CD4-positive, alpha-beta T cell treated with Interleukin-10 for 1 hour (primary cell): ENCODE results near the gene GARIN3.
"Not testable (repeated sequence)": the region's sequence is repeated elsewhere in the genome, so short reads cannot be mapped to it uniquely, and the experiment has no call there.

Source experiments
- DNase-seq: peaks from one replicate; pipeline ENCODE4 v3.0.0-alpha.2; 2020

The GARIN3 gene

GRCh38 chr5:157166214-157167213, at the start of gene GARIN3:
GARIN3 (minus strand) TSS chr5:157166264; CDS start chr5:157166168, 96 bp downstream.
- peak; percentile 44 for DNase-seq

GRCh38 chr5:157215514-157216167, 49.6 kb upstream of the GARIN3 start:
- DNase-seq, result no peak

GRCh38 chr5:157214861-157215513, 48.9 kb upstream of the GARIN3 start:
- peak; percentile 68 for DNase-seq

GRCh38 chr5:157214415-157214814, 48.4 kb upstream of the GARIN3 start:
- DNase-seq, result no peak

- DNase-seq, result no peak
These were observed 47.6 kb upstream of the GARIN3 start for GRCh38 chr5:157213527-157214243.

GRCh38 chr5:157212307-157212706, 46.2 kb upstream of the GARIN3 start:
- no peak for DNase-seq

GRCh38 chr5:157210652-157211051, 44.6 kb upstream of the GARIN3 start:
- not testable (repeated sequence) for DNase-seq

- DNase-seq, result no peak
These were observed 39.6 kb upstream of the GARIN3 start for GRCh38 chr5:157205708-157206107.

GRCh38 chr5:157204765-157205164, 38.7 kb upstream of the GARIN3 start:
- DNase-seq, result peak; percentile 70

- no peak for DNase-seq
These were observed 37.4 kb upstream of the GARIN3 start for GRCh38 chr5:157203417-157203816.

- no peak for DNase-seq
These were observed 35.8 kb upstream of the GARIN3 start for GRCh38 chr5:157201857-157202256.

GRCh38 chr5:157198277-157198986, 32.4 kb upstream of the GARIN3 start:
- DNase-seq, result peak; percentile 70

- DNase-seq, result peak; percentile 64
These were observed 31.0 kb upstream of the GARIN3 start for GRCh38 chr5:157197086-157197485.

- peak; percentile 71 for DNase-seq
These were observed 30.0 kb upstream of the GARIN3 start for GRCh38 chr5:157196045-157196444.

GRCh38 chr5:157193699-157194424, 27.8 kb upstream of the GARIN3 start:
- peak; percentile 76 for DNase-seq

- no peak for DNase-seq
These were observed 23.2 kb upstream of the GARIN3 start for GRCh38 chr5:157189223-157189622.

GRCh38 chr5:157188270-157188669, 22.2 kb upstream of the GARIN3 start:
- DNase-seq, result no peak

GRCh38 chr5:157187046-157187754, 21.1 kb upstream of the GARIN3 start:
- DNase-seq, result no peak

GRCh38 chr5:157186309-157187045, 20.4 kb upstream of the GARIN3 start:
- no peak for DNase-seq

- not testable (repeated sequence) for DNase-seq
These were observed 19.1 kb upstream of the GARIN3 start for GRCh38 chr5:157185122-157185521.
